HG03025 (cell line): ENCODE data around the gene ASB1.
A peak's percentile ranks its signal among the peaks of the same experiment; 100 is the strongest.

Experiments
- ATAC-seq: cut with Tn5 transposase; IDR thresholded peaks from one replicate; pipeline ENCODE4 v1.9.1; 2021; ENCODE audit warnings: mild to moderate bottlenecking, moderate library complexity; ENCODE audit not compliant: unreplicated experiment, low FRiP score

ASB1 gene

DNA sequence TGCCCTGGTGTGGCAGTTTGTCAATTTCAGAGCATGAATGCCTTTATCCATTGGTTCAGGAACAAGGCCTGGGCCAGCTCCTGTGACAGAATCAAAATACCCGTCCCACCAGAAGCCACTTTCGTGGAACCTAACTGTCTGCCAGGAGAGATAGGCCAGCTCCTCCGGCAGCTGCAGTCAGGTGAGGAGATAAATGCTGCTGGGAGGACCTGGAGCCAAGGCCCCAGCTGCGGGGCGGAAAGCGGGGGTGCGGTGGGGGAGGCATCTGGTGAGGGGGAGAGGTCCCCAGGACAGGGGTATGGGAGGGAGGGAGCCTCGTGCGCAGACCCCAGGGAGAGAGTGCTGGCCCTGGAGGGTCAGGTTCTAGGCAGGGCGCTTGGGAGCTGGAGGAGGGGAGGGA, 4.4 kb upstream of the ASB1 start:
- ATAC-seq: no peak

DNA sequence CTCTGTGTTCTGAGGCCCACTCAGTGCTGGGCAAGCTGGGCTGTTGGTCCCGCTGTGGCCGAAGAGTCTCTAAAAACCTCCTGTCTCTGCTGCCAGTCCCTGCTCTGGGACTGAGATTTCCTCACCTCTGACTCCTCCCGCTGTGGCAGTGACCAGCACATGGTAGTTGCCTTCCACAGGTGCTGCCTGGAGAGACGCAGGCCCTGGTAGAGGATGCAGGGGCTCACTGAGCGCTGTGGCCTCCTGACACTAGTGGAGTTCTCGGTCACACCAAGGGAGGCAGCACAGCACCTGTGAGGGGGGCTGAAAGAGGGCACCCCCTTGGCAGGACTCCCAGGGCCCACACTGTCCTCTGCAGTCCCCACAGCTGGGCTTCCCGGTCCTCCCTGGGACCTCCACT, 3.8 kb upstream of the ASB1 start:
- ATAC-seq: no peak

DNA sequence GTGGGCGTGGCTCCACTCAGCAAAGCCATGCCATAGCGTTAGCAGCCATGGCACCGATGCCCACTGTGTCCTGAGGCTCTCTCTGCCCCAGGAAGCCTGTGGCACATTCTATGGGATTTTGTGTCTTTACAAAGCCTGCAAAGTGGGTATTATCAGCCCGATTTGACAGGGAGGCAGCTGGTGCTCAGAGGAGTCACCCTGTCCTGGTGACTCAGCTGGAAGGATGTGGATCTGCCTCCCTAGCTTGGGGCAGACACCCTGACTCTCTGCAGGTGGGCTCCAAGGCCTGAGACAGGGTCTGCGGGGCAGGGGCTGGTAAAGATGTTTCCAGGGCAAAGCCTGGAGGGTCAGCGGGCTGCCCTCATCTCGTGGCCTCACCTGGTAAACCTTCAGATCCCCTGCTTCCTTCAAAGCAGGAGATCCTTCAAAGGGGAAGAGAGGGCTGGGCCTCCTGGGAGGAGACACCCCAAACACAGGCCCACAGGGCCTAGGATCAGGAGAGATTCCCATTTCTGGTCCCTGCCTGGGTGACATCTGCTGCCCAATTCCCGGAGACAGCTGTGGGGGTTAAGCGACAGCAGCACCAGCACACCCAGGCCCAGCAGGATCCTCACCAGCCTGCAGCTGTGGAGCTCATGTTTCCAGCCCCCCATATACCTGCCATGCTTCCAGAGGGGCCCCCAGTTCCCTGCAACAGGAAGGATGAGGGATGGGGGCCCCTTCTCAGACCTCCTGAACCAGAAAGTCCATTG, 3.0 kb upstream of the ASB1 start:
- no peak for ATAC-seq

DNA sequence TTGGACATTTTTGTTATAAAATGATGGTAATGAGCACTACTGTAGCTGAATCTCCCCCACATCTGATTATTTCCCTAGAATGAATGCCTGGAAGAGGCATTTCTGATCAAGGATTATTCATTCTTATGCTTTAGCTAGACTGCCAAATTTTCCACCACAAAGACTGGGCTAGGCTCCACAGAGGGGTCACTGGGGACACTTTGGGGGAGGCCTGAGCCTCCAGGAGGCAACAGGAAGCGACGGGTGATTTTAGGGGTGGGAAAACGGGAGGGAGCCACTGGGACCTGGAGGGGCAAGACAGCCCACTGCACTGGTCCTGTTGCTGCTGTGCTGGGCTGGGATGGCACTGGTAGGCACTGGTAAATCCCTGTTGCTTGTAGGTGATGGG, 2.4 kb upstream of the ASB1 start:
- ATAC-seq: no peak

DNA sequence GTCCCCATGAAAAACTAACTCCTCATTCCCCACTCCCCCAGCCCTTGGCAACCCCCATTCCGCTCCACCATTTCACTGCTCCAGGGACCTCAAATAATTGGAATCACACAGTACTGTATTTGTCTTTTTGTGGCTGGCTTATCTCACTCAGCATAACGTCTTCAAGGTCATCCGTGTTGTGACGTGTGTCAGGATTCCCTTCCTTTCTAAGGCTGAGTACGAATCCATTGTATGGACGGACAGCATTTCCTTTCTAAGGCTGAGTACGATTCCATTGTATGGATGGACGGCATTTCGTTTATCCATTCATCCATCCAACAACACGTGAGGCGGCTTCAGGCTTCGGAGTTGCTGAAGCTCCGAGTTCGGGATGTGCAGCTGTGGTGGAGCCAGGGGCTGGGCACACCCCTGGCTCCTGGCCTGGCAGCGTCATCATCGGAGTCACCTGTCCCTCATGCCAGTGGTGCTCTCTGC, 1.2 kb upstream of the ASB1 start:
- ATAC-seq: no peak

DNA sequence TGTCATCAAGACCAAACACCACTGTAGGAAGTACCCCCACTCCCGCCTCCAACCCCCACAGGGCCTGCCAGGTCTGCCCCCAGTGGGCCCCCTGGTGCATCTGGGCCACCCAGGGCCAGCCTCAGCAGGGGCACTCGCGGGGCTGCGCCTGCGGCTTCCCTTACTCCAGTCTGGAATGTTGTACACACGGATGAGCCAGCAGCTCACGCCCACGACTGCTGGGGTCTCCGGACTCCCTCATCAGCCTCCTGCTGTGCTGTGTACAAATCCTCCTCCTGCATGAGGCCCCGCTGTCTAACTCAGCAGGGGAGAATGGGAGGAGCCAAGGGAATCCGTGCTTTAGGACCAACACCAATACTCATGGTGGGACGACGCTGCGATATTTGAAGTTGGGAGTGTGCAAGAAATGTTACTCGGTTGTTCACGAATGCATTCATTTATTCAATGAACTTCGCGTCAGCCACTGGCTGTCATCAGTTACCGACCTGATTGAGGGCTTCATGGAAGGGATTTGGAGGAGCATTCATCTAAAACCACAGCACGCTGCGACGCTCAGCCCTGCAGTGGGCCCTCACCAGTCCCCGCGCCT, 654 bp upstream of the ASB1 start:
- ATAC-seq: peak; percentile 9

DNA sequence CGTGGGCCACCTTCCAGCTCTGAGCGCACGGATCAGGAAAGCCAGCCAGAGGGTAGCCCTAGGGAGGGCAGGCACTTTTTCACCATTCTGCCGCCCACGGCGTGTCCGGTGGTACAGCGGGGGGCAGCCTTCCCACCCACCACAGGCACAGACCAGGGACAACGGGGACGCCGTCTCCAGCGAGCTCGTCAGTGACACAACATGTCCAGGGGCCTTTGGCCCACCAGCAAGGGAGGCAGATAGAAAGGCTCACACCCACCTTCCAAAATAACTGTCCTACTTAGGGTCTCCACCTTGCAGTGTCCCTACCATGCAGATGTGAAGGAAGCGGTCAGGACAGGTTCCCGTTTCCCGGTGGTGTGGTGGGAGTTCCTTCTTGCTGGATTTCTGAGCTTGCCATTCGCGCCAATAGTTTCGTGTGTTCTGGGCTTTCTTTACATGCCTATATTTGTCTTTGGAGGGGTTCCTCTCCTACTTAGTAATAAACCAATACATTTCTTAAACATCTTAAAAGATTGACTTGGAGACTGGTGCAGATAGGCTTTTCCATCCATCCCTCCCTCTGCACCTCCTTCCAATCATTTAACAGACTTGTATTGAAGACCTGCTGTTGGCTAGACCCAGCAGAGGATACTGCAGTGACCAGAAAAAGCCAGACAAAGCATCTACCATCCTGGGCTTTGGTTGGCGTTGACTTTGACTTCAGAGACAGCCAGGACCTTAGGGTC, 872 bp downstream of the ASB1 start:
- ATAC-seq: peak; percentile 2

DNA sequence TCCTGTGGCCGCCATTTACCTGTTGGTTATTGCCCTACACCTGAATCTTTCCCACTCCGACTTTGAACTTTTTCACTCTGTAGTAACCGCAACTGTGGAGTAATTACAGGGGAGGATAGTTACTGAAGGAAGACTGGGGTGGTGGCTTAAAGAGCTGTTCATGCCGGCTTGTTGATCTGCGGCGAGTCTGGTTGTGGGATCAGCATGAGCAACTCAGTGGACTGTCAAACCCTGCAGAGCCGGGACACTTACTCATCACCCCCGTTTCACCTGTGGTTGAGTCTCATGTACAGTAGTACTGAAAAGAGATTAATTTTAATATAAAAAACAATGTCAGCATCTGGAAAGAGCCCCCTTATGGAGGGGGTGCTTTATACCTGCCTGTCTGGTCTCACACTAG, 2.1 kb downstream of the ASB1 start:
- no peak for ATAC-seq

DNA sequence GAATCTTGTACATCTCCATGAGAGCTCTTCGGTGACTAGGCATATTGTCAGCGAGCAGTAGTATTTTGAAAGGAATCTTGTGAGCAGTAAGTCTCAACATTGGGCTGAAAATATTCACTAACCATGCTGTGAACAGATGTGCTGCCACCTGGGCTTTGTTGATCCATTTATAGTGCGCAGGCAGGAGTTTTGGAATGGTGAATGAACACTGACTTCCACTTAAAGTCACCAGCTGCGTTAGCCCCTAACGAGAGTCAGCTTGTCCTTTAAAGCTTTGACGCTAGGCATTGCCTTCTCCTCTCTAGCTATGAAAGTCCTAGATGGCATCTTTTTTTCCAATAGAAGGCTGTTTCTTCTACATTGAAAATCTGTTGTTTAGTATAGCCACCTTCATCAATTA, 4.1 kb downstream of the ASB1 start:
- ATAC-seq: no peak

DNA sequence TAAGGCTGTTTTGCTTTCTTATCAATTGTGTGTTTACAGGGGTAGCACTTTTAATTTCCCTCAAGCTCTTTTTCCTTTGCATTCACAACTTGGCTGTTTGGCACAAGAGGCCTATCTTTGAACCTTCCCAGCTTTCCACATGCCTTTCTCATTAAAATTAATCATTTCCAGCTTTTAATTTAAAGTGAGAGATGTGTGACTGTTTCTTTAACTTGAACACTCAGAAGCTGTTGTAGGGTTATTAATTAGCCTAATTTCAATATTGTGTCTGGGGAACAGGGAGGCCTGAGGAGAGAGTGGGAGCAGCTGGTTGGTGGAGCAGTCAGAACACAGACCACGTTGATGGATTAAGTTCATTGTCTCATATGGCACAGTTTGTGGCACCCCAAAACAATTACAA, 4.7 kb downstream of the ASB1 start:
- no peak for ATAC-seq

DNA sequence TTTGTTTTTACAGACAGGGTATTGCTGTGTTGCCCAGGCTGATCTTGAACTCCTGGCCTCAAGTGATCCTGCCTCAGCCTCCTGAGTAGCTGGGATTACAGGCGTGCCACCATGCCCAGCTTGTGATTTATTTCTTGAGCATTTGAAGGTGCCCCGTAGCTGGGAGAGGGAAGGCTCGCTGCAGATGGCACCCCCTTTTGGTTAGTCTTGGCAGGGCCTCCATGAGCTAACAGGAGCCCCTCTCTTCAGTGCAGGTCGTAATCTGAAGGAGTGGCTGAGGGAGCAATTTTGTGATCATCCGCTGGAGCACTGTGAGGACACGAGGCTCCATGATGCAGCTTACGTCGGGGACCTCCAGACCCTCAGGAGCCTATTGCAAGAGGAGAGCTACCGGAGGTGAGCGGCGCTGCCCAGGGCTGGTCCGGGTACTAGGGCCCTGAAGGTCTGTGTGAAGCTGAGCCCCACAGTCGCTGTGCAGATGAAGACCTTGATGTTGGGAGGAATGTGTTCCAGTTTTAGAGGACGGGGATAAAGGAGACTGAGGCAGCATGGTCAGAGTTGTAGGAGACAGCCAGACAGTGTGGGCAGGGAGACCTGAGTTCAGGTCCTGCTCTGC, 6.7 kb downstream of the ASB1 start:
- ATAC-seq: no peak

DNA sequence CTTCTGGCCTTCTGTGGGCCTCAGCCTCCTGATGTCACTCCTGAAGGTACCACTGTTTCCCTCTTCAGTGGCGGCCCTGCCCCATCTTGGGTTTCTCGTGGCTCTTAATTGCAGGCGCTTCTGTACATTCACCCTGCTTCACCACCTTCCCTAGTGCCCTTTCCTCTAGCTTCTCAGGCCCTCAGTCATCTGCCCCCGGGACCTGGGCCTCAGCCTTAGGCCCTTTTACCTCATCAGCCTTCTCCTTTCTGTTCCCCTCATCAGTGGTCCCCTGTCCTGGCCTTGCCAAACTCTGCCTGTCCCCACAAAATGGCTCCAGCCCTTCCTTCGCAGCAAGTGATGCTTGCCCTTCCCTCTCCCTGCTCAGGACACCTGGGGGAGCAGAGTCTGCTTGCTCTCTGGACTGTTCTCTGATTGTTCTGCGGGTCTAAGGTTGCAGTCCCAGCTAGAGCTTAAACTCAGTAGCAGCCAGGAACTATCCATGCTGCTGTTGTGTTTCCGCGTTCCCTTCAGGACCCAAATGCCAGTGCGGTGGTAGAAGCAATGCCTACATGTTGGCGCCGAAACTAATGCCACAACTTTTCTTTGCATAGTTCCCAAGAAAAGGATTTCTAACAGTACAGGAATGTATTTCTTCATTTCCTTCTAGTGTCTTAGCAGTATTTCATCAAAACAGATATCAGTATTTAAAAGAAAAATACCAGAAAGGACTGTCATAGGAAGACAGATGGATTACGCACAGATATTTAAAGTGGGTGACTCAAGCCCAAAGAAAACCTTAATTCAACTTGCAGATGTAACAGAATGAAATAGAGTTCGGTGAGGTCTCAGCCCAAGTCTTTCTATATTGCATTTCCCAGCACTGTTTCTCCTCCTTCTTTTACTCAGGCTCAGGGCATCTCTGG, 7.5 kb downstream of the ASB1 start:
- no peak for ATAC-seq

DNA sequence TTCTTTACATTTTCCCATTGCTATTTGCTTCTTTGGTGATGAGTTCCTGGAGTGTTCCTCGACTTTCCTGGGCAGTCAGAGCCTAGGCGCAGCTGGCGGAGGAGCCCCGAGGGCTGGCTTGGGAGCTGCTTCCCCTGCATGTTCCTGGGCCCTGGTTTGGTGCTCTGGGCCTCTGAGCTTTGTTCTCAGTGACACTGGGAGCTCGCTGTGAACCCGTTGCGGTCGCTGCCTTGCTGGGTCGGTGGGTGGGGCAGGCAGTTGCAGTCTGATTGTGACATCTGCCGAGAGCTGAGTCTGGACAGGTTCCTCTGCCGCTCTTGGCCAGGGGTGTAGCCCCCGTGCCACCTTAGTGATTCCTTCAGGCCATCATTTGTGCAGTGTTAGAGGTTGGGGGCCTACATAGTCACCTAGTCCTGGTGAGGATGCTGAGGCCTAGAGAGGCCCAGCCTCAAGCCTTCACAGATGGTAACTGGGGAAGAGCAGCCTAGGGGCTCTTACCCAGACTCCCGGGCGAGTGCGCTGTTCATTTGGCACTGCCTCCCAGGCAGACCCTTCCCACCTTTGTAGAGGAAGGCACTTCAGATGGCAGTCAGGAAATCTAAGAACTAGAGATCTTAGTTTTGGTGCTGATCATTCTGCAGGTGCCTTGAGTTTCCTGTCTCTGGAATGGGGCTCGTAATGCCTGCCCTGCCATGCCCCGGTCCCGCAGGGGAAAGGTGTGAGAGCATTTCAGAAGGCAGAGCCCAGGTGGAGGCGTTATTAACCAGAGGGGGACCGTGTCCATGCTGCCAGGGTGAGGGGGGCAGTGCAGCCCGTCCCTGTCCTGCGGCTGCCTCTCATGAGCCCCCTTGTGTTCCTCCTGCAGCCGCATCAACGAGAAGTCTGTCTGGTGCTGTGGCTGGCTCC, 8.4 kb downstream of the ASB1 start:
- no peak for ATAC-seq

DNA sequence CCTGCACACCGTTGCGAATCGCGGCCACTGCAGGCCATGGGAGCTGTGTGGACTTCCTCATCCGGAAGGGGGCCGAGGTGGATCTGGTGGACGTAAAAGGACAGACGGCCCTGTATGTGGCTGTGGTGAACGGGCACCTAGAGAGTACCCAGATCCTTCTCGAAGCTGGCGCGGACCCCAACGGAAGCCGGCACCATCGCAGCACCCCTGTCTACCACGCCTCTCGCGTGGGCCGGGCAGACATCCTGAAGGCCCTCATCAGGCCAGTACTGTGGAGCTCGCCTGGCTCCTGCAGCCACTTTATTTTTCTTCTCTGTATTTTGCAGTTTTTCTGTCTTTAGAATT, 9.0 kb downstream of the ASB1 start:
- ATAC-seq: no peak

DNA sequence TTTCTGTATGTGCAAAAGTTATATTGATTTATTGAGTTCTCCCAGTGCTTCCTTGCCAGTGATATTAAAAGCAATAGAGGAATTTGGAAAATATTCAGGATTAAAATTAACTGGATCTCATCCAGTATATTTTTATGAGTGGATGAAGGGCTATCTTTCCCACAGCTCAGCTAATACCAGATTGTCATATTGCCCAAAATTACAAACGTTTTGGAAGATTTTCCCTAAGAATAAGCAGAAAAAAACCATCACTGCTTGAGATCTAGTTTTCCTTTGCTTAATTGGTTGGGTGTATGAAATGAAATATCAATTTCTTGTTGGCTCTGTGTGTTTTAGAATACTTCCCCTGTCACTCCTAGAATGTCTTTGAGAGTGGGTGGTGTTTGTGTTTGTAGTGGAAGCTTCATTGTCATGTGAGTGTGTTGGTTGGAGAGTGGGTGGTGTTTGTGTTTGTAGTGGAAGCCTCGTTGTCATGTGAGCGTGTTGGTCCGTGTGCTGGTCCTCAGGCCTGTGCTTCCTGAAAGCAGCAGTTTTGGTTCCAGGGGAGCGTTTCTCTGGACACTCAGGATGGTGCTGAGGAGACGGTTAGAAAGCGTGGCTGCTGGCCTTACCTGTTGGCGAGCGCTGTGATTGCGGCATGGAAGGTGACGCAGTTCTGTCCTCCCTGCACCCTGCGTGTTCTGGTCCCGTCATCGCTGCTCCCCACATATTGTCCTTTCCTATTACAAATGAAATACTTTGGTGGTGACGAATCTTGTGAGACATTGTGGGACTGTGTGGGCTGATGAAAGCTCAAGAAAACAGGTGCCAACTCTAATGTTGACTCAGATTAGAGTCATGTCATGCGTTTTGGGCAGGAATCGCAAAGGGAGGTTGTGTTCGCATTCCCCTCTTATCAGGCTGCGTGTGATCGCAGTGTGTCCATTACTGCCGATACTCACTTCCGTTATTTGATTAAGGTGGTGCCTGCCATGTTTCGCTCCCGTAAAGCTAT, 12.4 kb downstream of the ASB1 start:
- ATAC-seq: no peak

DNA sequence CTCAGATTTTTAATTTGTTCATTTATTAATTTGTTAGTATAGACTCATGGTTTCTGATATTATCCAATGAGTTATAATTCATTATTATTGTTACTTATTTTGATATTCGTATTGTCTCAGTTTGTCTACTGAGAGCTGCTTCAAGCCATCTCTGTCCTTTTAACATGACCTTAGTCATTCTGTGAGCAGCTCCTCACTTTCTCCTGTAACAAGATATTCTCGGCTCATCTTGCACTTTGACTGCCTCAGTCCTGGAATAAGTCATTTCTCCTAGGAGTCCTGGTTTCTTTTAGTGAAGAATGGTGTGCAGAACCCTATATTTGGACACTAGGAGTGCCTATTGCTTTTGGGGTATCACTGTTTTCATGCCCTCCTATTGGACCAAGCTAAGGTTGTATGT, 13.2 kb downstream of the ASB1 start:
- ATAC-seq: no peak

DNA sequence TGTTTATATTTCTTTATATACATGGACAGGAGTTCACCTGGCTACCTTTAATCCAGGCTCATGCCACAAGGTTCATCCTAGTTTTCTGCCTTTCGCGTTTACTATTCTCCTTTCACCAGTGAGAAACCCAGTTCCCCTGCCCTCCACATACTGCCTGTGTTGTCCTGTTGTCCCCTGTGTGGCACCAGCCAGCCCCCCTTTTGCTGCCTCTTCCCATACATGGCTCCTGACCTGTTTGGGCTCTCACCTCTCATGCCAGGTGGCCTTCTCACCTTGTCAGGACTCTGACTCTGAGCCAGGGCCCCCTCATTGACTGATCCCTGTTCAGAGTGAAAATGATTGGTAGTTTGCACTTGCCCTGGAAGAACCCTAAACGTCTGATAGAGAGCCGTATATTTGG, 13.6 kb downstream of the ASB1 start:
- no peak for ATAC-seq

DNA sequence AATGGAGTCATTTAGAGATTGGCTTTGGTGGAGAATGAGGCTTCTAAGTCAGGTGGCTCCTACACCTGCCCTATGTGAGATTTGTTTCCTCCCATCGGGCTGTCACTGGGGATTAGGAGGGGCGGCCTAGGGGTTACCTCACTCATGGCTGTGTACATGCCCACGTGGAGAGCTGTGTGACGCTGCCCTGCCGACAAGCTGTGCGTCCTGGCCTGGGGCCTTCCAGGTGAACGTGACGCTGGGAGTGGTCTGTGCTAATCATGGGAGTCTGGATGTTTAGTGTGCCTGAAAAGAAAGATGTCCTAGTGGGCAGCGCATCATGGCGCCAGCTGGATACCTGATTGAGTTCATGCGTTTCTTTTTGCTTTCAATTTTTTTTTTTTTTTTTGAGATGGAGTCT, 14.0 kb downstream of the ASB1 start:
- ATAC-seq: no peak
